GM12864 (cell line): Measurements from ENCODE around the gene EIF4E1B.

Source experiments
- DNase-seq: peaks from one replicate; pipeline ENCODE4 v3.0.0-alpha.2; 2011; ENCODE audit warnings: low read depth
- H3K4me3 ChIP-seq: 2 replicates; pipeline ENCODE4 v1.5.1; 2011; ENCODE audit warnings: mild to moderate bottlenecking, low read depth, low read length, control low read depth
- TF ChIP-seq, protein P1 (sequence below): IDR thresholded peaks from 2 replicates; pipeline ENCODE4 v1.5.1; 2011; ENCODE audit warnings: low read depth, mild to moderate bottlenecking, moderate library complexity, low read length, control low read depth, inconsistent platforms; ENCODE audit errors: missing control alignments

The EIF4E1B gene

DNA sequence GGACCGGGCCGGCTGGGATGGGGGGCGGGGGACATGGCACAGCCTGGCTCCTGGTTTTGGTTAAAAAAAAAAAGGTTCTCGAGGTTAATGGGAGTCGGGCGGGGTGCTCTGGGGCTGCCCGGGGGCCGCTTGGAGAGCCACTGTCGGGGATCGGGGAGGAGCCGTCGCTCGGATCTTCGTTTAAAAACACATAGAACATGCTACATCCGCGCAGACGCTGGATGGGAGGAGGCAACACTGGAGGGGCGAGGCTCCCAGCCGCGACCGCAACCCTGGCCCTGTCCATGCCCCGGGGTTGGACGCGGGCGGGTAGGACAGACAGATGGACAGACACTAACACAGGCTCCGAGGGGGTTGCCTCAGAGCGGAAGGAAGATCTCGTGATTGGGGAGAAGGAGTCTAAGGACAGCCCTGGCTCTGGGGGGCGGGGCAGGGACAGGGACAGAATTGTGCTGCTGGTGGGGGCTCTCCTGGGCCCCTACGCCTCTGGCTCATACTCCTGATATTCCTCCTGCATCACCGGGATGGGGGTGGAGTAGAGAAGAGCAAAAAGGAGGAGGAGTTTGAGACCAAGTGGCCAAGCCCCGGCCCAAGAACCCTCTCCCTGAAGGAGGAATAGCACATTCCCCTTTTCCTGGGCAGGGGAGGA, 10.0 kb upstream of the EIF4E1B start:
- no peak for DNase-seq
- TF ChIP-seq, protein P1, sequence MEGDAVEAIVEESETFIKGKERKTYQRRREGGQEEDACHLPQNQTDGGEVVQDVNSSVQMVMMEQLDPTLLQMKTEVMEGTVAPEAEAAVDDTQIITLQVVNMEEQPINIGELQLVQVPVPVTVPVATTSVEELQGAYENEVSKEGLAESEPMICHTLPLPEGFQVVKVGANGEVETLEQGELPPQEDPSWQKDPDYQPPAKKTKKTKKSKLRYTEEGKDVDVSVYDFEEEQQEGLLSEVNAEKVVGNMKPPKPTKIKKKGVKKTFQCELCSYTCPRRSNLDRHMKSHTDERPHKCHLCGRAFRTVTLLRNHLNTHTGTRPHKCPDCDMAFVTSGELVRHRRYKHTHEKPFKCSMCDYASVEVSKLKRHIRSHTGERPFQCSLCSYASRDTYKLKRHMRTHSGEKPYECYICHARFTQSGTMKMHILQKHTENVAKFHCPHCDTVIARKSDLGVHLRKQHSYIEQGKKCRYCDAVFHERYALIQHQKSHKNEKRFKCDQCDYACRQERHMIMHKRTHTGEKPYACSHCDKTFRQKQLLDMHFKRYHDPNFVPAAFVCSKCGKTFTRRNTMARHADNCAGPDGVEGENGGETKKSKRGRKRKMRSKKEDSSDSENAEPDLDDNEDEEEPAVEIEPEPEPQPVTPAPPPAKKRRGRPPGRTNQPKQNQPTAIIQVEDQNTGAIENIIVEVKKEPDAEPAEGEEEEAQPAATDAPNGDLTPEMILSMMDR, result no peak

GRCh38 chr5:176621661-176622079, 8.8 kb upstream of the EIF4E1B start:
- TF ChIP-seq, protein P1, result no peak
- no peak overlapping the region for H3K4me3 ChIP-seq
- DNase-seq, result no peak

More for the DNA sequence above, 10.0 kb upstream of the EIF4E1B start:
- H3K4me3 ChIP-seq, result no peak overlapping the region

GRCh38 chr5:176624142-176624541, 6.3 kb upstream of the EIF4E1B start:
- no peak for DNase-seq
- no peak overlapping the region for H3K4me3 ChIP-seq
- TF ChIP-seq, protein P1, result no peak

GRCh38 chr5:176624938-176625337, 5.5 kb upstream of the EIF4E1B start:
- H3K4me3 ChIP-seq, result no peak overlapping the region
- TF ChIP-seq, protein P1, result no peak
- no peak for DNase-seq

DNA sequence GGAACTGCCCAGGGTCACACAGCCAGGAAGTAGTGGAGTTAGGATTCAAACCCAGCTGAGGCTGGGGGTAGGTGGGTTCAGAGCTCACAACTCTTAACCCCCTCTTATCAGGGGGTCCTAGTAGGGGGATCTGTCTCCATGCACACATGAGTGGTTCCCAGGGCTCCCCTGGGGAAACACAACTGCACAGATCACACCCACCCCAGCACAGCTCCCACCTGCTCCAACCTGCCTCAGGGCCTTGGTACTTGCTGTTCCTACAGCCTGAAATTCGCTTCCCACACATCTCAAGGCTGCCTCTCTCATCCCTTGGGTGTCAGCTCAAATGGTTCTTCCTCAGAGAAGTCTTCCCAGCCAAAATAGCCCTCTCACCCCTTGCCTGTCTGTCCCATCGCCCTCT, 5.0 kb upstream of the EIF4E1B start:
- TF ChIP-seq, protein P1, result no peak
- H3K4me3 ChIP-seq, result no peak overlapping the region

DNA sequence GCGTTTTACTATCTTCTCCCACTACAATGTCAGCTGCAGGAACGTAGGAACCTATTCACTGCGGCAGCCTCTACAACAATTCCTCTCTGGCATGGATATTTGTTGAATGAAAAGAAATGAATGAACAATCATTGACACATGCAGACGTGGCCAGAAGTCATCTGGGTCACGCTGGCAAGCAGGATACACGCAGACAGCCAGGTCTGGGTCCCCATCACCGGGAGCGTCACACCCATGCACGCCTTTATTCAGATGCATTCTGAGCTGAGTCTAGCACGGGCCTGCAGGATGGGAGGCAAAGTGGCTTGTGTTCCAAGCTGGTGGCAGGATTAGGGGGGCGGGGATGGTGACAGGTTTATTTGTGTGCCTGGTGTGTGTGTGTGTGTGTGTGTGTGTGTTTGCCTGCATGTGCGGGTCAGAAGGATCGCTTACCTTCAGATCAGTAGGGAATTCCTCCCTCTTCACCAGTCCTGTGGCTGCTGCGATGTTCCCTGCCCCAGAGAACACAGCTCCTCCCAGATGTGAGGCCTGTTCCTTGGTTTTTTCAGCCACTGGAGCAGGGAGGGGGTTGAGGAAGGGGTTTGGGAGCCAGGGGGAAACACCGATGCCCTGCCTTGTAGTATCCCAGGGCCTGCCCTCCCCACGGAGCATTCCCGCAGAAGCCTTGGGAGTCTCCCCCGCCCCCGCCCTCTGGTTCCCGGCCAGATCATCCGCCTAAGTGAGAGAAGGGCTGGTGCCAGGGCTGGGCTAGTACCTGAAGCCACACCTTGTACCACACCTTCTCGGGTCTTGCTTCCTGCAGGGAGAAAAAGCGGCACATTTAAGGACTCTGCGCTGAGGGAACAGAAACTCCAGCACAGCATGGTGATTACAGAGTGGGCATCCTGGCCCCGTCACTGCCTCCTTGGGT, 4.3 kb upstream of the EIF4E1B start:
- TF ChIP-seq, protein P1, result no peak
- no peak for DNase-seq
- H3K4me3 ChIP-seq, result no peak overlapping the region

More for the DNA sequence above, 5.0 kb upstream of the EIF4E1B start:
- no peak for DNase-seq
